GM23338 (cell line): Measurements from ENCODE around the gene SOX1. TPM values are rescaled to one million over a fixed set of nuclear protein-coding genes. Genes with fewer than 3 reads are reported as not detected.
A peak's percentile ranks its signal among the peaks of the same experiment; 100 is the strongest.

ENCODE experiments used
- ATAC-seq: fragments of 200-7000 bp; cut with Tn5 transposase; 3 replicates; pipeline ENCODE4 v1.9.1; 2020
- DNase-seq: peaks from one replicate; pipeline ENCODE4 v3.0.0-alpha.2; 2015; ENCODE audit warnings: low spot score
- H2AFZ ChIP-seq: fragments of 200-600 bp; sonication (generic); 2 replicates; pipeline ENCODE4 v1.8.0; 2016; ENCODE audit warnings: antibody characterized with exemption, mild to moderate bottlenecking, moderate library complexity
- H3F3A ChIP-seq: fragments of 200-600 bp; sonication (generic); replicated peaks from 2 replicates; pipeline ENCODE4 v1.8.0; 2017; ENCODE audit warnings: antibody characterized with exemption, mixed run types, low read depth
- H3K27ac ChIP-seq: fragments of 200-600 bp; sonication (generic); 2 replicates; pipeline ENCODE4 v1.6.1; 2016; ENCODE audit warnings: low read depth
- H3K27me3 ChIP-seq: fragments of 200-600 bp; sonication (generic); 2 replicates; pipeline ENCODE4 v1.8.0; 2016; ENCODE audit warnings: mild to moderate bottlenecking, mixed run types, moderate library complexity; ENCODE audit not compliant: insufficient read depth
- H3K36me3 ChIP-seq: fragments of 200-600 bp; sonication (generic); 2 replicates; pipeline ENCODE4 v1.8.0; 2016; ENCODE audit warnings: mild to moderate bottlenecking; ENCODE audit not compliant: insufficient read depth
- H3K4me1 ChIP-seq: fragments of 200-600 bp; sonication (generic); 2 replicates; pipeline ENCODE4 v1.8.0; 2016; ENCODE audit warnings: mild to moderate bottlenecking, moderate library complexity; ENCODE audit not compliant: insufficient read depth
- H3K4me2 ChIP-seq: fragments of 200-600 bp; sonication (generic); 2 replicates; pipeline ENCODE4 v1.7.1; 2017; ENCODE audit warnings: mixed run types
- H3K4me3 ChIP-seq: fragments of 200-600 bp; sonication (generic); 2 replicates; pipeline ENCODE4 v1.6.1; 2016; ENCODE audit warnings: mixed run types
- H3K79me2 ChIP-seq: fragments of 200-600 bp; sonication (generic); replicated peaks from 2 replicates; pipeline ENCODE4 v1.8.0; 2017; ENCODE audit warnings: mild to moderate bottlenecking; ENCODE audit not compliant: insufficient read depth
- H3K9me2 ChIP-seq: fragments of 200-600 bp; sonication (generic); 2 replicates; pipeline ENCODE4 v1.8.0; 2017; ENCODE audit not compliant: insufficient read depth
- H4K20me1 ChIP-seq: fragments of 200-600 bp; sonication (generic); replicated peaks from 2 replicates; pipeline ENCODE4 v1.8.0; 2017; ENCODE audit warnings: mild to moderate bottlenecking; ENCODE audit not compliant: insufficient read depth
- H3K27ac Mint-ChIP-seq: 2 replicates; pipeline ENCODE4 v1.8.0; 2020; ENCODE audit warnings: inconsistent platforms, mild to moderate bottlenecking, moderate library complexity, mixed read lengths
- H3K27me3 Mint-ChIP-seq: 3 replicates; pipeline ENCODE4 v1.8.0; 2022; ENCODE audit warnings: low read depth, mild to moderate bottlenecking, moderate library complexity, mixed read lengths, inconsistent platforms; ENCODE audit not compliant: insufficient read depth, poor library complexity
- H3K36me3 Mint-ChIP-seq: 3 replicates; pipeline ENCODE4 v1.8.0; 2021; ENCODE audit warnings: low read depth, mild to moderate bottlenecking, inconsistent platforms, moderate library complexity, mixed read lengths
- H3K4me1 Mint-ChIP-seq: 3 replicates; pipeline ENCODE4 v1.8.0; 2020; ENCODE audit warnings: mild to moderate bottlenecking, inconsistent platforms, mixed read lengths
- H3K4me3 Mint-ChIP-seq: 3 replicates; pipeline ENCODE4 v1.8.0; 2021; ENCODE audit warnings: moderate library complexity, mild to moderate bottlenecking, inconsistent platforms, mixed read lengths
- H3K9me3 Mint-ChIP-seq: 3 replicates; pipeline ENCODE4 v1.8.0; 2020; ENCODE audit warnings: moderate library complexity, mild to moderate bottlenecking, inconsistent platforms, mixed read lengths
- CREB1 ChIP-seq: fragments of 250-450 bp; sonication (Bioruptor Pico); IDR thresholded peaks from 2 replicates; pipeline ENCODE4 v1.5.0; 2020; ENCODE audit warnings: low read depth, mild to moderate bottlenecking, moderate library complexity
- EZH2 ChIP-seq: fragments of 200-600 bp; sonication (generic); IDR thresholded peaks from one replicate; pipeline ENCODE4 v1.8.0; 2017; ENCODE audit warnings: antibody characterized with exemption, mild to moderate bottlenecking, low read depth; ENCODE audit not compliant: unreplicated experiment
- EZH2phosphoT487 ChIP-seq: fragments of 200-600 bp; sonication (generic); IDR thresholded peaks from one replicate; pipeline ENCODE4 v1.8.1; 2018; ENCODE audit warnings: antibody characterized with exemption; ENCODE audit not compliant: unreplicated experiment
- REST ChIP-seq: IDR thresholded peaks from one replicate; pipeline ENCODE4 v1.6.1; 2018; ENCODE audit warnings: antibody characterized with exemption; ENCODE audit not compliant: unreplicated experiment
- ZNF114 ChIP-seq: fragments of 250-450 bp; sonication (Bioruptor Pico); IDR thresholded peaks from 2 replicates; pipeline ENCODE4 v1.5.0; 2020; ENCODE audit warnings: mild to moderate bottlenecking, moderate library complexity
- ZNF331 ChIP-seq: fragments of 250-450 bp; sonication (Bioruptor Pico); IDR thresholded peaks from 2 replicates; pipeline ENCODE4 v1.5.0; 2020; ENCODE audit warnings: low read depth, mild to moderate bottlenecking, moderate library complexity
- polyA plus RNA-seq: library from polyadenylated mRNA; unstranded; fragments of >200 nt; fragmentation: Nextera tagmentation; extraction: Ambion mirVana; gene quantifications from 2 replicates; pipeline ENCODE4 v1.2.1, GENCODE V29; 2016
- total RNA-seq: library from RNA; depleted of rRNA; stranded (reverse); fragments of >200 nt; shearing (Covaris generic); gene quantifications from 2 replicates; pipeline ENCODE4 v1.2.3, GENCODE V29; 2014
- TF ChIP-seq, protein P1 (sequence below): IDR thresholded peaks from 2 replicates; pipeline ENCODE4 v1.6.1; 2016; ENCODE audit warnings: antibody characterized with exemption

The SOX1 gene
- total and polyA plus RNA-seq, 2 experiments from 2014 or later, result 0.10 to 0.17 TPM

- Histone ChIP-seq H3F3A (peaks cover 38% of the 10 kb centered on the region), H3K4me3 (0 out of 2 replicates have a peak overlapping the region, but pooled peaks have one; percentile 17), H3K36me3 (no peaks in the 10 kb centered on the region), H3K4me2 (peak overlapping the region; percentile 79), H3K4me1 (peaks cover 61% of the 10 kb centered on the region), H3K27ac (no peak overlapping the region), H4K20me1 (peaks cover 23% of the 10 kb centered on the region), H3K27me3 (peaks cover 95% of the 10 kb centered on the region), H2AFZ (no peak overlapping the region), H3K9me2 (no peaks in the 10 kb centered on the region), H3K79me2 (no peaks in the 10 kb centered on the region)
- peaks cover 85% of the 10 kb centered on the region for H3K27me3 Mint-ChIP-seq
- peaks cover 3% of the 10 kb centered on the region; the same call in 1 of the 3 replicates for H3K9me3 Mint-ChIP-seq
- no peak overlapping the region; the same call in 2 of the 3 replicates for H3K4me3 Mint-ChIP-seq
- DNase-seq, result no peak
- no peak overlapping the region for H3K27ac Mint-ChIP-seq
- H3K36me3 Mint-ChIP-seq, result no peaks in the 10 kb centered on the region; the same call in 2 of the 3 replicates
- no peak for ATAC-seq
- TF ChIP-seq ZNF331, result no peak
- TF ChIP-seq CREB1 (CRISPR knock-in tag), result no peak
- peak; percentile 54 for TF ChIP-seq EZH2
- TF ChIP-seq EZH2phosphoT487, result no peak
- TF ChIP-seq REST, result no peak
- TF ChIP-seq, protein P1, sequence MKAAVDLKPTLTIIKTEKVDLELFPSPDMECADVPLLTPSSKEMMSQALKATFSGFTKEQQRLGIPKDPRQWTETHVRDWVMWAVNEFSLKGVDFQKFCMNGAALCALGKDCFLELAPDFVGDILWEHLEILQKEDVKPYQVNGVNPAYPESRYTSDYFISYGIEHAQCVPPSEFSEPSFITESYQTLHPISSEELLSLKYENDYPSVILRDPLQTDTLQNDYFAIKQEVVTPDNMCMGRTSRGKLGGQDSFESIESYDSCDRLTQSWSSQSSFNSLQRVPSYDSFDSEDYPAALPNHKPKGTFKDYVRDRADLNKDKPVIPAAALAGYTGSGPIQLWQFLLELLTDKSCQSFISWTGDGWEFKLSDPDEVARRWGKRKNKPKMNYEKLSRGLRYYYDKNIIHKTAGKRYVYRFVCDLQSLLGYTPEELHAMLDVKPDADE, result no peak
- peaks cover 45% of the 10 kb centered on the region for H3K4me1 Mint-ChIP-seq
These were observed 3.1 kb upstream of the SOX1 start for GRCh38 chr13:112063807-112064206.

GRCh38 chr13:112064222-112064621 is 2.7 kb upstream of the SOX1 start:
- Histone ChIP-seq H4K20me1 (peaks cover 27% of the 10 kb centered on the region), H3K9me2 (no peaks in the 10 kb centered on the region), H3K79me2 (no peaks in the 10 kb centered on the region), H3F3A (peaks cover 38% of the 10 kb centered on the region), H3K4me3 (no peak overlapping the region), H3K4me2 (peak overlapping the region; percentile 62; the same call in 1 of the 2 replicates), H3K36me3 (no peaks in the 10 kb centered on the region), H3K4me1 (peaks cover 61% of the 10 kb centered on the region), H3K27me3 (peaks cover 95% of the 10 kb centered on the region), H2AFZ (no peak overlapping the region), H3K27ac (no peak overlapping the region)
- Mint-ChIP-seq H3K4me1 (peaks cover 45% of the 10 kb centered on the region), H3K27ac (no peak overlapping the region), H3K27me3 (peaks cover 85% of the 10 kb centered on the region), H3K4me3 (no peak overlapping the region; the same call in 2 of the 3 replicates), H3K36me3 (no peaks in the 10 kb centered on the region; the same call in 2 of the 3 replicates), H3K9me3 (peaks cover 3% of the 10 kb centered on the region; the same call in 1 of the 3 replicates)
- DNase-seq (no peak), ATAC-seq (no peak)
- no peak for TF ChIP-seq EZH2
- no peak for TF ChIP-seq ZNF331
- no peak for TF ChIP-seq ZNF114 (CRISPR knock-in tag)
